ENCODE results near the gene RANBP3.

RANBP3 gene

GRCh38 chr19:5955636-5955935, 22.4 kb downstream of the RANBP3 start:
- H3K9ac ChIP-seq (ENCODE audit: low read length): no peak overlapping the region
- H3K4me1 ChIP-seq (ENCODE audit: control insufficient read depth, insufficient read depth, low read length): peaks cover 94% of the 10 kb centered on the region
- H3K36me3 ChIP-seq (ENCODE audit: control insufficient read depth, insufficient read depth, low read length): no peaks in the 10 kb centered on the region
- no peak overlapping the region for H3K4me3 ChIP-seq (ENCODE audit: low read depth, low read length)
- no peaks in the 10 kb centered on the region for H3K9me3 ChIP-seq (ENCODE audit: control insufficient read depth, insufficient read depth, low read depth, low read length)
- no peak overlapping the region for H3K27ac ChIP-seq (ENCODE audit: low read depth, low read length)
- H3K27me3 ChIP-seq (ENCODE audit: control insufficient read depth, insufficient read depth, low read length): no peaks in the 10 kb centered on the region

- Histone ChIP-seq H3K9ac (ENCODE audit: low read length) (no peak overlapping the region), H3K36me3 (ENCODE audit: control insufficient read depth, insufficient read depth, low read length) (peaks cover 4% of the 10 kb centered on the region; the same call in 1 of the 2 replicates), H3K27ac (ENCODE audit: low read depth, low read length) (no peak overlapping the region), H3K27me3 (ENCODE audit: control insufficient read depth, insufficient read depth, low read length) (no peaks in the 10 kb centered on the region), H3K4me1 (ENCODE audit: control insufficient read depth, insufficient read depth, low read length) (peaks cover 93% of the 10 kb centered on the region), H3K9me3 (ENCODE audit: control insufficient read depth, insufficient read depth, low read depth, low read length) (no peaks in the 10 kb centered on the region), H3K4me3 (ENCODE audit: low read depth, low read length) (no peak overlapping the region)
Observed at GRCh38 chr19:5954293-5954692, 23.6 kb downstream of the RANBP3 start.

DNA sequence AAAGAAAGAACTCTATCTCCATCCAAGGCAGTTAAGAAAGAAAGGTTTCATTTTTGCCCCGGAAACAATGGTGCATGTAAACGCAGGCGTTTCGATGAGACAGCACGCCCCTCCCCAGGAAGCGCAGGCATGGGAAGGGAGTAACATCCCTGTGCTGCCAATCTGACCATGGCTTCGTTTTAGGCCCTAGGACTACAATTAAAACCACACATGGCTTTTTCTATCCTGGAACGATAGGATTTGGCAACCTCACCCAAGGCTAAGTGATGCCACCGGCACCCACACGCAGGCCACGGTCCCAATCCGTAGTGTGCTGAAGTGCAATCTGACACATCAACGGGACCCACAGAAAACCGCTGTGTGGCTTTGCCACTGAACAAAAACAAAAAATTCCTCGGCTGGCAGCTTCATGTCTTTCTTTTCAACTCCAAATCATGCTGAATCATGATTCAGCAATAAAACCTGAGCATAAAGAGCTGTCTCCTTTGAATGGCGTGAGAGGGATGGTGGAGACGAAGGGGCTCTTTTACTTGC, 24.2 kb downstream of the RANBP3 start:
- H3K9ac ChIP-seq (ENCODE audit: low read length): no peak overlapping the region
- no peaks in the 10 kb centered on the region for H3K27me3 ChIP-seq (ENCODE audit: control insufficient read depth, insufficient read depth, low read length)
- H3K36me3 ChIP-seq (ENCODE audit: control insufficient read depth, insufficient read depth, low read length): peaks cover 4% of the 10 kb centered on the region; the same call in 1 of the 2 replicates
- H3K4me3 ChIP-seq (ENCODE audit: low read depth, low read length): no peak overlapping the region
- peaks cover 93% of the 10 kb centered on the region for H3K4me1 ChIP-seq (ENCODE audit: control insufficient read depth, insufficient read depth, low read length)
- no peaks in the 10 kb centered on the region for H3K9me3 ChIP-seq (ENCODE audit: control insufficient read depth, insufficient read depth, low read depth, low read length)
- no peak overlapping the region for H3K27ac ChIP-seq (ENCODE audit: low read depth, low read length)

DNA sequence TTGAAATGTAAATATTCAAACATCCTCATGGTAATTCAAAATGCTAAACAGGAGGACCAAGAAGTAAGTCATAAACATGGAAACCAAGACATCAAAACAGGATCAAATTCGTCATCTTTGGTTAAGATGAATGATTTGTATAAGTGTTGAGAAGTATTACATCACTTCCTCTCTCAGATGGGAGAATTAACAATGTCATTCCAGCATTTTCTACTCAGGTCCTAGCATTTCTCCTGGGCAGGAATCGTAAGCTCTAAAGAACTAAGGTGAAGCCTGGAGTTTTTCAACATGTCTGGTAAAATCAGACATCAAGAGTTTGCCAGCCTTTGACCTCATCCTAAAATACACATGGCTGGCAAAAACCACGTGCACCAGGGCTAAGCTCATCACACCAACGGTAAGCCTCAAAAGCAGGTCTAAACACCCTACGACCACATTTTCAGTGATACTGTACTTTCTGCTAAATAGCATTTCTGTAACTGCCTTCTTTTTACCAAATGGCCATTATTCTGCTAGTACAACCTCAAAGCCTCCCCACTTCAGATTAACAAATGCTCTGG, 24.8 kb downstream of the RANBP3 start:
- peak overlapping the region; percentile 29; the same call in 1 of the 2 replicates for H3K27ac ChIP-seq (ENCODE audit: low read depth, low read length)
- peak overlapping the region; percentile 53 for H3K9ac ChIP-seq (ENCODE audit: low read length)
- H3K27me3 ChIP-seq (ENCODE audit: control insufficient read depth, insufficient read depth, low read length): no peaks in the 10 kb centered on the region
- peaks cover 4% of the 10 kb centered on the region; the same call in 1 of the 2 replicates for H3K36me3 ChIP-seq (ENCODE audit: control insufficient read depth, insufficient read depth, low read length)
- no peaks in the 10 kb centered on the region for H3K9me3 ChIP-seq (ENCODE audit: control insufficient read depth, insufficient read depth, low read depth, low read length)
- no peak overlapping the region for H3K4me3 ChIP-seq (ENCODE audit: low read depth, low read length)
- H3K4me1 ChIP-seq (ENCODE audit: control insufficient read depth, insufficient read depth, low read length): peaks cover 90% of the 10 kb centered on the region

- Histone ChIP-seq H3K27me3 (ENCODE audit: control insufficient read depth, insufficient read depth, low read length) (no peaks in the 10 kb centered on the region), H3K4me3 (ENCODE audit: low read depth, low read length) (peak overlapping the region; percentile 6; the same call in 1 of the 2 replicates), H3K36me3 (ENCODE audit: control insufficient read depth, insufficient read depth, low read length) (peaks cover 4% of the 10 kb centered on the region; the same call in 1 of the 2 replicates), H3K4me1 (ENCODE audit: control insufficient read depth, insufficient read depth, low read length) (peaks cover 84% of the 10 kb centered on the region), H3K9me3 (ENCODE audit: control insufficient read depth, insufficient read depth, low read depth, low read length) (no peaks in the 10 kb centered on the region), H3K9ac (ENCODE audit: low read length) (peak overlapping the region; percentile 32), H3K27ac (ENCODE audit: low read depth, low read length) (peak overlapping the region; percentile 29; the same call in 1 of the 2 replicates)
Observed at GRCh38 chr19:5952193-5953029, 25.5 kb downstream of the RANBP3 start.

GRCh38 chr19:5951338-5951861, 26.5 kb downstream of the RANBP3 start:
- H3K27me3 ChIP-seq (ENCODE audit: control insufficient read depth, insufficient read depth, low read length): no peaks in the 10 kb centered on the region
- H3K27ac ChIP-seq (ENCODE audit: low read depth, low read length): no peak overlapping the region
- H3K9ac ChIP-seq (ENCODE audit: low read length): no peak overlapping the region
- H3K9me3 ChIP-seq (ENCODE audit: control insufficient read depth, insufficient read depth, low read depth, low read length): no peaks in the 10 kb centered on the region
- peaks cover 4% of the 10 kb centered on the region; the same call in 1 of the 2 replicates for H3K36me3 ChIP-seq (ENCODE audit: control insufficient read depth, insufficient read depth, low read length)
- H3K4me3 ChIP-seq (ENCODE audit: low read depth, low read length): no peak overlapping the region
- peaks cover 77% of the 10 kb centered on the region for H3K4me1 ChIP-seq (ENCODE audit: control insufficient read depth, insufficient read depth, low read length)

GRCh38 chr19:5950741-5951140, 27.2 kb downstream of the RANBP3 start:
- peaks cover 74% of the 10 kb centered on the region for H3K4me1 ChIP-seq (ENCODE audit: control insufficient read depth, insufficient read depth, low read length)
- no peaks in the 10 kb centered on the region for H3K27me3 ChIP-seq (ENCODE audit: control insufficient read depth, insufficient read depth, low read length)
- H3K4me3 ChIP-seq (ENCODE audit: low read depth, low read length): no peak overlapping the region
- no peak overlapping the region for H3K27ac ChIP-seq (ENCODE audit: low read depth, low read length)
- no peak overlapping the region for H3K9ac ChIP-seq (ENCODE audit: low read length)
- H3K36me3 ChIP-seq (ENCODE audit: control insufficient read depth, insufficient read depth, low read length): peaks cover 7% of the 10 kb centered on the region
- no peaks in the 10 kb centered on the region for H3K9me3 ChIP-seq (ENCODE audit: control insufficient read depth, insufficient read depth, low read depth, low read length)

DNA sequence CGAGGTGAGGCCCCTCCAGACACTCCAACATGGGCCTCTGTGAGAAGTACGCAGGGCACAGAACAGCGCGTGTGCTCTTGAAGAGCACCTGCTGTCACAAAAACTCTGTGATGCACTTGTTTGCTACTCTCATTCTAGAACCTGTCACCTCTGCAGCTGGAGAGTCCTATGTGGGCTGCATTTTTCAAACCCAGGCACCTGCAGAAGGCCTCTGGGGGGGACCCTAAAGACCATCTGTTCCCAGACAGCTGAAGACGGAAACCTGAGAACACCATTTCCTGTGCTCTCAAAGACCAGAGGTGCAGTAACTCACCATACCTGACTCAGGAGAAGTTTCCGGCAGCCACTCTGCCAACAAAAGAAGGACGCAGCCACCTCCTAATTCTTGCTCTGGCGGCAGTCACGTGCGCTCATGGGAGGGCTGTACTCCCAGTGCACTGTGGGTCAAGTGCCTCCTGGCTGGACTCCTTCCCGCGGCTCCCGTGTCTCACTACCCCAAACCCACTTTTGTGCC, 28.1 kb downstream of the RANBP3 start:
- Histone ChIP-seq H3K9me3 (ENCODE audit: control insufficient read depth, insufficient read depth, low read depth, low read length) (no peaks in the 10 kb centered on the region), H3K9ac (ENCODE audit: low read length) (no peak overlapping the region), H3K4me1 (ENCODE audit: control insufficient read depth, insufficient read depth, low read length) (peaks cover 67% of the 10 kb centered on the region), H3K4me3 (ENCODE audit: low read depth, low read length) (no peak overlapping the region), H3K36me3 (ENCODE audit: control insufficient read depth, insufficient read depth, low read length) (peaks cover 11% of the 10 kb centered on the region), H3K27ac (ENCODE audit: low read depth, low read length) (no peak overlapping the region), H3K27me3 (ENCODE audit: control insufficient read depth, insufficient read depth, low read length) (no peaks in the 10 kb centered on the region)

GRCh38 chr19:5948752-5949564, 29.0 kb downstream of the RANBP3 start:
- Histone ChIP-seq H3K9ac (ENCODE audit: low read length) (no peak overlapping the region), H3K9me3 (ENCODE audit: control insufficient read depth, insufficient read depth, low read depth, low read length) (no peaks in the 10 kb centered on the region), H3K27me3 (ENCODE audit: control insufficient read depth, insufficient read depth, low read length) (no peaks in the 10 kb centered on the region), H3K36me3 (ENCODE audit: control insufficient read depth, insufficient read depth, low read length) (peaks cover 11% of the 10 kb centered on the region), H3K4me1 (ENCODE audit: control insufficient read depth, insufficient read depth, low read length) (peaks cover 58% of the 10 kb centered on the region), H3K27ac (ENCODE audit: low read depth, low read length) (no peak overlapping the region), H3K4me3 (ENCODE audit: low read depth, low read length) (no peak overlapping the region)

GRCh38 chr19:5947435-5947834, 30.5 kb downstream of the RANBP3 start:
- Histone ChIP-seq H3K4me3 (ENCODE audit: low read depth, low read length) (no peak overlapping the region), H3K27ac (ENCODE audit: low read depth, low read length) (no peak overlapping the region), H3K4me1 (ENCODE audit: control insufficient read depth, insufficient read depth, low read length) (peaks cover 56% of the 10 kb centered on the region), H3K27me3 (ENCODE audit: control insufficient read depth, insufficient read depth, low read length) (no peaks in the 10 kb centered on the region), H3K9ac (ENCODE audit: low read length) (no peak overlapping the region), H3K36me3 (ENCODE audit: control insufficient read depth, insufficient read depth, low read length) (peaks cover 11% of the 10 kb centered on the region), H3K9me3 (ENCODE audit: control insufficient read depth, insufficient read depth, low read depth, low read length) (no peaks in the 10 kb centered on the region)
